CD4-positive, alpha-beta memory T cell (primary cell): ENCODE data around the gene AP4S1. TPM values are rescaled to one million over a fixed set of nuclear protein-coding genes. Genes with fewer than 3 reads are reported as not detected.

ENCODE experiments used
- CTCF ChIA-PET: fragments of 350-600 bp; sonication (Branson Sonifier 250); formaldehyde crosslinking; loops from one replicate; lab custom pipeline; 2021; ENCODE audit warnings: inconsistent platforms; ENCODE audit not compliant: partially characterized antibody; lab: Charles Lee
- POLR2A ChIA-PET: fragments of 350-600 bp; sonication (Branson Sonifier 250); formaldehyde crosslinking; loops from one replicate; lab custom pipeline; 2021; ENCODE audit not compliant: partially characterized antibody; lab: Charles Lee
- DNase-seq, 5 donors: peaks; one replicate each; pipeline versions ENCODE4 v3.0.0 to v3.0.0-alpha.2; 2020 to 2022; ENCODE audit warnings: mixed read lengths in 1 of 5
- H3K27ac ChIP-seq: one replicate; pipeline ENCODE4 v1.7.0; 2013; ENCODE audit warnings: low read depth, low read length
- H3K27me3 ChIP-seq: 2 replicates; pipeline ENCODE4 v1.7.0; 2013; ENCODE audit warnings: mild to moderate bottlenecking, low read length, moderate library complexity; ENCODE audit not compliant: insufficient read depth
- H3K36me3 ChIP-seq: 2 replicates; pipeline ENCODE4 v1.7.0; 2013; ENCODE audit warnings: mild to moderate bottlenecking, low read length, moderate library complexity; ENCODE audit not compliant: insufficient read depth
- H3K4me1 ChIP-seq: 2 replicates; pipeline ENCODE4 v1.7.0; 2013; ENCODE audit warnings: mild to moderate bottlenecking, low read length, moderate library complexity; ENCODE audit not compliant: insufficient read depth
- H3K4me3 ChIP-seq, 2 donors: one replicate each; pipeline ENCODE4 v1.7.0; 2013; ENCODE audit warnings: low read length in 2 of 2, mild to moderate bottlenecking in 1 of 2
- H3K9me3 ChIP-seq, 2 donors: one replicate each; pipeline ENCODE4 v1.7.0; 2013; ENCODE audit warnings: low read length in 2 of 2, control low read depth in 1 of 2; ENCODE audit not compliant: control insufficient read depth in 1 of 2
- H3K27ac Mint-ChIP-seq, 7 donors: one replicate each; pipeline ENCODE4 v1.8.0; 2020 to 2021; ENCODE audit warnings: mixed read lengths in 7 of 7, mild to moderate bottlenecking in 6 of 7, inconsistent platforms in 3 of 7, moderate library complexity in 3 of 7
- H3K27me3 Mint-ChIP-seq, 2 donors: one replicate each; pipeline ENCODE4 v1.8.0; 2020 to 2021; ENCODE audit warnings: mixed read lengths in 2 of 2
- H3K36me3 Mint-ChIP-seq, 2 donors: one replicate each; pipeline ENCODE4 v1.8.0; 2020 to 2021; ENCODE audit warnings: mixed read lengths in 2 of 2, inconsistent platforms in 1 of 2, mild to moderate bottlenecking in 1 of 2
- H3K4me1 Mint-ChIP-seq, 4 donors: one replicate each; pipeline ENCODE4 v1.8.0; 2020 to 2021; ENCODE audit warnings: mixed read lengths in 4 of 4, mild to moderate bottlenecking in 1 of 4
- H3K4me3 Mint-ChIP-seq, 8 donors: one replicate each; pipeline ENCODE4 v1.8.0; 2020 to 2021; ENCODE audit warnings: mixed read lengths in 8 of 8, mild to moderate bottlenecking in 7 of 8, moderate library complexity in 6 of 8, inconsistent platforms in 3 of 8
- H3K9me3 Mint-ChIP-seq, 8 donors: one replicate each; pipeline ENCODE4 v1.8.0; 2020 to 2021; ENCODE audit warnings: mixed read lengths in 8 of 8, mild to moderate bottlenecking in 5 of 8, inconsistent platforms in 3 of 8, moderate library complexity in 1 of 8
- intact Hi-C: fragments of 100-400 bp; cut with micrococcal nuclease; formaldehyde crosslinking; loops from one replicate; pipeline ENCODE4 v1.15.1; 2023
- polyA plus RNA-seq, 2 donors: library from polyadenylated mRNA; unstranded; fragments of 300-500 nt; fragmentation: Illumina TruSeq; gene quantifications; one replicate each; pipeline ENCODE4 v1.2.3, GENCODE V29; 2021
- total RNA-seq, 2 experiments: library from RNA; stranded (reverse); gene quantifications; one replicate each; pipeline ENCODE4 v1.2.3, GENCODE V29; 2021

AP4S1 gene
- total and polyA plus RNA-seq, 4 experiments from 2014 or later, result 4.8 to 22.6 (median 11.4) TPM

GRCh38 chr14:31125231-31125630 is 99.8 kb downstream of the AP4S1 start:
- CTCF ChIA-PET, result interaction anchor here (3.3 kb wide), 1 partner anchor 82 kb away, joined by 19 read pairs; the partner anchor contains the start of gene HECTD1
- H3K27me3 ChIP-seq, result no peaks in the 10 kb centered on the region
- H3K36me3 ChIP-seq, result peaks cover 34% of the 10 kb centered on the region
- POLR2A ChIA-PET, result interaction anchor here (1.5 to 7.8 kb wide), 2 partner anchors 24 to 83 kb away, joined by 4 to 152 read pairs; partner anchors contain the start of gene HECTD1
- H3K27me3 Mint-ChIP-seq, result no peaks in the 10 kb centered on the region
- no peak for DNase-seq
- peak overlapping the region in 6 of 7 donors; percentile 17 to 87 (median 68) for H3K27ac Mint-ChIP-seq
- no peak overlapping the region for H3K27ac ChIP-seq
- peaks cover 34 to 47% (median 41%) of the 10 kb centered on the region in 4 donors for H3K4me1 Mint-ChIP-seq
- peaks cover 47% of the 10 kb centered on the region for H3K4me1 ChIP-seq
- no peaks in the 10 kb centered on the region for H3K9me3 Mint-ChIP-seq
- H3K4me3 Mint-ChIP-seq, result peak overlapping the region in 2 of 8 donors; percentile 35 to 48
- H3K36me3 Mint-ChIP-seq, result peaks cover 48 to 55% of the 10 kb centered on the region in 2 donors
- intact Hi-C loops, result loop anchor here (5.0 kb wide), 1 partner anchor 437 kb away; the partner anchor contains the start of gene NUBPL
- no peaks in the 10 kb centered on the region for H3K9me3 ChIP-seq
- H3K4me3 ChIP-seq, result no peak overlapping the region

GRCh38 chr14:31126680-31127079 is 101.2 kb downstream of the AP4S1 start:
- Mint-ChIP-seq H3K4me3 (peak overlapping the region in 1 of 8 donors; percentile 13), H3K4me1 (peaks cover 40 to 56% (median 48%) of the 10 kb centered on the region in 4 donors)

GRCh38 chr14:31127690-31128089 is 102.2 kb downstream of the AP4S1 start:
- H3K4me1 Mint-ChIP-seq, result peaks cover 39 to 58% (median 49%) of the 10 kb centered on the region in 4 donors
- POLR2A ChIA-PET, result interaction anchor here (0.7 to 7.8 kb wide), 9 partner anchors 10 to 293 kb away, joined by 3 to 152 read pairs (median 6); partner anchors contain the start of genes AP4S1, HEATR5A, HECTD1 and STRN3
- CTCF ChIA-PET, result interaction anchor here (0.8 to 4.2 kb wide), 5 partner anchors 13 to 190 kb away, joined by 3 to 28 read pairs (median 3); partner anchors contain the start of gene HECTD1
- peak overlapping the region in 7 of 8 donors; percentile 5 to 80 (median 54) for H3K4me3 Mint-ChIP-seq
- Histone ChIP-seq H3K4me3 (no peak overlapping the region), H3K27ac (peak overlapping the region; percentile 63), H3K27me3 (no peaks in the 10 kb centered on the region), H3K4me1 (peaks cover 47% of the 10 kb centered on the region), H3K9me3 (no peaks in the 10 kb centered on the region), H3K36me3 (peaks cover 14% of the 10 kb centered on the region)
- peaks cover 48 to 57% of the 10 kb centered on the region in 2 donors for H3K36me3 Mint-ChIP-seq
- peak; percentile 80 to 91 (median 85) for DNase-seq
- no peaks in the 10 kb centered on the region for H3K27me3 Mint-ChIP-seq
- no peaks in the 10 kb centered on the region for H3K9me3 Mint-ChIP-seq
- intact Hi-C loops, result loop anchor here (1.0 to 5.0 kb wide), 3 partner anchors 101 to 435 kb away; partner anchors contain the start of genes HEATR5A, NUBPL and STRN3
- H3K27ac Mint-ChIP-seq, result peak overlapping the region; percentile 65 to 98 (median 87)

More at GRCh38 chr14:31126680-31127079, 101.2 kb downstream of the AP4S1 start:
- H3K9me3 ChIP-seq, result no peaks in the 10 kb centered on the region
- Mint-ChIP-seq H3K27me3 (no peaks in the 10 kb centered on the region), H3K27ac (peak overlapping the region in 6 of 7 donors; percentile 17 to 76 (median 60)), H3K9me3 (no peaks in the 10 kb centered on the region), H3K36me3 (peaks cover 51 to 59% of the 10 kb centered on the region in 2 donors)
- H3K4me3 ChIP-seq, result no peak overlapping the region
- no peak for DNase-seq
- peaks cover 47% of the 10 kb centered on the region for H3K4me1 ChIP-seq
- no peak overlapping the region for H3K27ac ChIP-seq
- CTCF ChIA-PET, result interaction anchor here (0.7 to 3.3 kb wide), 2 partner anchors 22 to 80 kb away, joined by 3 to 19 read pairs; partner anchors contain the start of gene HECTD1
- POLR2A ChIA-PET, result interaction anchor here (1.5 to 7.8 kb wide), 6 partner anchors 9 to 294 kb away, joined by 4 to 152 read pairs (median 7); partner anchors contain the start of genes AP4S1, HEATR5A, HECTD1 and STRN3
- H3K36me3 ChIP-seq, result peaks cover 24% of the 10 kb centered on the region
- no peaks in the 10 kb centered on the region for H3K27me3 ChIP-seq
- intact Hi-C loops, result loop anchor here (1.0 to 5.0 kb wide), 2 partner anchors 100 to 436 kb away; partner anchors contain the start of genes NUBPL and STRN3

- H3K27ac ChIP-seq, result peak overlapping the region; percentile 63
- no peaks in the 10 kb centered on the region for H3K9me3 Mint-ChIP-seq
- H3K27me3 ChIP-seq, result no peaks in the 10 kb centered on the region
- DNase-seq, result no peak
- H3K4me3 Mint-ChIP-seq, result peak overlapping the region in 4 of 8 donors; percentile 5 to 80 (median 44)
- H3K27ac Mint-ChIP-seq, result peak overlapping the region; percentile 65 to 98 (median 87)
- H3K36me3 ChIP-seq, result peaks cover 20% of the 10 kb centered on the region
- H3K4me1 Mint-ChIP-seq, result peaks cover 31 to 47% (median 40%) of the 10 kb centered on the region in 4 donors
- H3K4me1 ChIP-seq, result peaks cover 39% of the 10 kb centered on the region
- no peak overlapping the region for H3K4me3 ChIP-seq
- no peaks in the 10 kb centered on the region for H3K9me3 ChIP-seq
- ChIA-PET POLR2A (interaction anchor here (1.1 to 7.8 kb wide), 7 partner anchors 8 to 103 kb away, joined by 3 to 152 read pairs (median 5); partner anchors contain the start of genes AP4S1, HECTD1 and STRN3), CTCF (interaction anchor here (0.8 to 4.2 kb wide), 5 partner anchors 12 to 189 kb away, joined by 3 to 28 read pairs (median 3); partner anchors contain the start of gene HECTD1)
- no peaks in the 10 kb centered on the region for H3K27me3 Mint-ChIP-seq
- peaks cover 48 to 60% of the 10 kb centered on the region in 2 donors for H3K36me3 Mint-ChIP-seq
- intact Hi-C loops, result loop anchor here (1.0 to 5.0 kb wide), 2 partner anchors 291 to 433 kb away; partner anchors contain the start of genes HEATR5A and NUBPL
These were observed 103.4 kb downstream of the AP4S1 start for GRCh38 chr14:31128601-31129526.

- intact Hi-C loops, result no loop called here
- Histone ChIP-seq H3K36me3 (peaks cover 29% of the 10 kb centered on the region), H3K27ac (no peak overlapping the region), H3K4me1 (peaks cover 12% of the 10 kb centered on the region), H3K27me3 (no peaks in the 10 kb centered on the region), H3K9me3 (no peaks in the 10 kb centered on the region), H3K4me3 (no peak overlapping the region)
- H3K36me3 Mint-ChIP-seq, result peaks cover 56 to 67% of the 10 kb centered on the region in 2 donors
- CTCF ChIA-PET, result no interaction called here
- H3K27ac Mint-ChIP-seq, result peak overlapping the region in 5 of 7 donors; percentile 1 to 87 (median 53)
- no peak for DNase-seq
- H3K27me3 Mint-ChIP-seq, result no peaks in the 10 kb centered on the region
- H3K4me1 Mint-ChIP-seq, result peaks cover 17 to 26% (median 21%) of the 10 kb centered on the region in 4 donors
- H3K9me3 Mint-ChIP-seq, result no peaks in the 10 kb centered on the region
- POLR2A ChIA-PET, result no interaction called here
- no peak overlapping the region for H3K4me3 Mint-ChIP-seq
These were observed 107.7 kb downstream of the AP4S1 start for GRCh38 chr14:31133133-31133532.

DNA sequence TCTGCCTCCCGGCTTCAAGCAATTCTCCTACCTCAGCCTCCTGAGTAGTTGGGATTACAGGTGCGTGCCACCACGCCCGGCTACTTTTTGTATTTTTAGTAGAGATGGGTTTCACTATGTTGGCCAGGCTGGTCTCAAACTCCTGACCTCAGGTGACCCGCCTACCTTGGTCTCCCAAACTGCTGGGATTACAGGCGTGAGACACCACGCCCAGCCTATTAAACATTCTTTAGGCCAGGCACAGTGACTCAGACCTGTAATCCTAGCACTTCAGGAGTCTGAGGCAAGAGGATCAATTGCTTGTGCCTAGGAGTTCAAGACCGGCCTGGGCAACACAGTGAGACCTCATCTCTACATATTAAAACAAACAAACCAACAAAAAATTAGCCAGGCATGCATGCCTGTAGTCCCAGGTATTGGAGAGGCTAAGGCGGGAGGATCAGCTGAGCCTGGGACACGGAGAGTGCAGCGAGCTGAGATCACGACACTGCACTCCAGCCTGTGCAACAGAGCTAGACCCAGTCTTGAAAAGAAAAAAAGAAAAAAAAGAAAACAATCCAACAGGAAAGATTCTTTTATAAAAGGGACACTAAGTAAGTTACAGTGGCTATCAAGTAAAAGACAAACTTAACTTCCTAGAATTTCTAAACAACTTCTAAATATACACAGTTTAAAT is 111.9 kb downstream of the AP4S1 start:
- ChIA-PET CTCF (interaction anchor here (0.7 kb wide), 1 partner anchor 16 kb away, joined by 3 read pairs; no protein-coding TSS in a partner anchor), POLR2A (interaction anchor here (0.7 kb wide), 1 partner anchor 36 kb away, joined by 3 read pairs; no protein-coding TSS in a partner anchor)
- Mint-ChIP-seq H3K27ac (no peak overlapping the region), H3K4me3 (no peak overlapping the region), H3K9me3 (no peaks in the 10 kb centered on the region), H3K36me3 (peaks cover 42 to 53% of the 10 kb centered on the region in 2 donors), H3K27me3 (no peaks in the 10 kb centered on the region), H3K4me1 (no peaks in the 10 kb centered on the region)
- H3K27ac ChIP-seq, result no peak overlapping the region
- no peak overlapping the region for H3K4me3 ChIP-seq
- intact Hi-C loops, result no loop called here
- peaks cover 34% of the 10 kb centered on the region for H3K36me3 ChIP-seq
- no peaks in the 10 kb centered on the region for H3K27me3 ChIP-seq
- no peaks in the 10 kb centered on the region for H3K9me3 ChIP-seq
- DNase-seq, result no peak
- H3K4me1 ChIP-seq, result no peaks in the 10 kb centered on the region
